IMR-90 (cell line): ENCODE data around the gene PCOLCE2. TPM values are rescaled to one million over a fixed set of nuclear protein-coding genes. Genes with fewer than 3 reads are reported as not detected.

Experiments
- ATAC-seq: fragments of 200-7000 bp; cut with Tn5 transposase; 2 replicates; pipeline ENCODE4 v1.9.1; 2020; ENCODE audit warnings: low read depth, mild to moderate bottlenecking, moderate library complexity
- BruUV-seq: library from RNA; stranded (reverse); fragments of 400-500 nt; replicated peaks from 2 replicates; lab custom pipeline; 2021; lab: Mats Ljungman, UMichigan
- CTCF ChIA-PET: fragments of 300-600 bp; formaldehyde crosslinking; extraction: SDS; loops from one replicate; lab custom pipeline; 2021; ENCODE audit warnings: antibody characterized with exemption; lab: Yijun Ruan, JAX
- POLR2A ChIA-PET: fragments of 300-600 bp; sonication (Branson Sonifier 250); formaldehyde crosslinking; loops from one replicate; lab custom pipeline; 2022; ENCODE audit warnings: antibody characterized with exemption; ENCODE audit not compliant: unreplicated experiment; lab: Charles Lee
- DNase-seq: peaks from one replicate; pipeline ENCODE4 v3.0.0; 2013
- H2AFZ ChIP-seq: replicated peaks from 2 replicates; pipeline ENCODE3; 2013; ENCODE audit warnings: low read length, mild to moderate bottlenecking; ENCODE audit not compliant: poor library complexity
- H2AK5ac ChIP-seq: 2 replicates; pipeline ENCODE4 v1.6.1; 2013; ENCODE audit warnings: low read depth, low read length, inconsistent platforms
- H2AK9ac ChIP-seq: replicated peaks from 2 replicates; pipeline ENCODE3; 2013; ENCODE audit warnings: mild to moderate bottlenecking, low read depth, low read length, moderate library complexity; ENCODE audit not compliant: poor library complexity
- H2BK120ac ChIP-seq: 2 replicates; pipeline ENCODE4 v1.6.1; 2013; ENCODE audit warnings: low read depth, low read length, inconsistent platforms
- H2BK15ac ChIP-seq: 3 replicates; pipeline ENCODE4 v1.6.1; 2013; ENCODE audit warnings: low read depth, low read length, inconsistent platforms
- H2BK20ac ChIP-seq: 2 replicates; pipeline ENCODE4 v1.6.1; 2013; ENCODE audit warnings: low read depth, mild to moderate bottlenecking, inconsistent platforms, low read length, moderate library complexity
- H2BK5ac ChIP-seq: 2 replicates; pipeline ENCODE4 v1.6.1; 2013; ENCODE audit warnings: mild to moderate bottlenecking, low read depth, low read length, inconsistent platforms; ENCODE audit not compliant: poor library complexity, severe bottlenecking
- H3K14ac ChIP-seq: replicated peaks from 2 replicates; pipeline ENCODE4 v1.6.1; 2013; ENCODE audit warnings: low read depth, low read length, inconsistent platforms
- H3K18ac ChIP-seq: 2 replicates; pipeline ENCODE4 v1.6.1; 2013; ENCODE audit warnings: low read depth, low read length, control low read depth
- H3K23ac ChIP-seq: 2 replicates; pipeline ENCODE4 v1.6.1; 2013; ENCODE audit warnings: low read depth, low read length, inconsistent platforms
- H3K27ac ChIP-seq: 2 replicates; pipeline ENCODE4 v1.5.1; 2013; ENCODE audit warnings: mild to moderate bottlenecking, control low read depth, low read length; ENCODE audit not compliant: insufficient read depth
- H3K27me3 ChIP-seq: 2 replicates; pipeline ENCODE4 v1.6.1; 2013; ENCODE audit warnings: low read length; ENCODE audit not compliant: control insufficient read depth, insufficient read depth
- H3K36me3 ChIP-seq: 2 replicates; pipeline ENCODE4 v1.6.1; 2013; ENCODE audit warnings: low read length, mixed read lengths; ENCODE audit not compliant: control insufficient read depth, insufficient read depth
- H3K4ac ChIP-seq: 2 replicates; pipeline ENCODE4 v1.6.1; 2013; ENCODE audit warnings: low read depth, low read length, inconsistent platforms
- H3K4me1 ChIP-seq: 2 replicates; pipeline ENCODE4 v1.6.1; 2013; ENCODE audit warnings: low read length, mixed read lengths; ENCODE audit not compliant: control insufficient read depth, insufficient read depth
- H3K4me2 ChIP-seq: 2 replicates; pipeline ENCODE4 v1.6.1; 2013; ENCODE audit warnings: low read depth, mild to moderate bottlenecking, control low read depth, low read length, moderate library complexity
- H3K4me3 ChIP-seq: 2 replicates; pipeline ENCODE4 v1.5.1; 2013; ENCODE audit warnings: low read depth, mild to moderate bottlenecking, control low read depth, low read length, moderate library complexity; ENCODE audit not compliant: insufficient read depth
- H3K56ac ChIP-seq: 2 replicates; pipeline ENCODE4 v1.6.1; 2013; ENCODE audit warnings: low read length, inconsistent platforms; ENCODE audit not compliant: insufficient read depth; ENCODE audit errors: extremely low read depth
- H3K79me1 ChIP-seq, 2 experiments: 2 replicates each; pipeline ENCODE4 v1.6.1; 2013; ENCODE audit warnings: low read length in 2 of 2, inconsistent platforms in 1 of 2, low read depth in 1 of 2
- H3K9ac ChIP-seq: 2 replicates; pipeline ENCODE4 v1.6.1; 2013; ENCODE audit warnings: low read depth, low read length, control low read depth
- H3K9me1 ChIP-seq: 2 replicates; pipeline ENCODE4 v1.6.1; 2013; ENCODE audit warnings: low read length, inconsistent platforms; ENCODE audit not compliant: insufficient read depth
- H3K9me3 ChIP-seq: 2 replicates; pipeline ENCODE4 v1.6.1; 2013; ENCODE audit warnings: low read length; ENCODE audit not compliant: control insufficient read depth, insufficient read depth
- H4K20me1 ChIP-seq: 2 replicates; pipeline ENCODE4 v1.6.1; 2013; ENCODE audit warnings: low read length, inconsistent platforms; ENCODE audit not compliant: insufficient read depth
- H4K5ac ChIP-seq: 2 replicates; pipeline ENCODE4 v1.6.1; 2013; ENCODE audit warnings: mild to moderate bottlenecking, low read depth, low read length, control low read depth
- H4K8ac ChIP-seq, 2 experiments: 2 replicates each; pipeline ENCODE4 v1.6.1; 2013; ENCODE audit warnings: low read depth in 2 of 2, low read length in 2 of 2, control low read depth in 1 of 2, inconsistent platforms in 1 of 2
- H4K91ac ChIP-seq: 2 replicates; pipeline ENCODE4 v1.6.1; 2013; ENCODE audit warnings: low read depth, low read length, inconsistent platforms; ENCODE audit not compliant: insufficient read depth
- BHLHE40 ChIP-seq: fragments of 150-350 bp; IDR thresholded peaks from 2 replicates; pipeline ENCODE4 v1.6.1; 2016; ENCODE audit warnings: mild to moderate bottlenecking, low read depth, low read length
- CTCF ChIP-seq: conservative IDR thresholded peaks from 2 replicates; pipeline ENCODE4 v1.5.1; 2012; ENCODE audit warnings: mild to moderate bottlenecking, low read depth, low read length, improper control_type of control experiment
- ELK1 ChIP-seq: fragments of 150-350 bp; IDR thresholded peaks from 2 replicates; pipeline ENCODE4 v1.6.1; 2016; ENCODE audit warnings: low read depth, mild to moderate bottlenecking, low read length, moderate library complexity, borderline replicate concordance
- FOS ChIP-seq: fragments of 150-350 bp; IDR thresholded peaks from 2 replicates; pipeline ENCODE4 v1.6.1; 2016; ENCODE audit warnings: low read depth, low read length
- MAFK ChIP-seq: IDR thresholded peaks from 2 replicates; pipeline ENCODE4 v1.6.1; 2012; ENCODE audit warnings: low read depth, low read length, improper control_type of control experiment
- MAZ ChIP-seq: IDR thresholded peaks from 2 replicates; pipeline ENCODE4 v1.6.1; 2012; ENCODE audit warnings: low read depth, mild to moderate bottlenecking, low read length, improper control_type of control experiment, moderate library complexity, borderline replicate concordance
- MXI1 ChIP-seq: IDR thresholded peaks from 2 replicates; pipeline ENCODE4 v1.6.1; 2012; ENCODE audit warnings: low read depth, mild to moderate bottlenecking, low read length, moderate library complexity, borderline replicate concordance
- NFE2L2 ChIP-seq: fragments of 150-350 bp; IDR thresholded peaks from 2 replicates; pipeline ENCODE4 v1.6.1; 2016; ENCODE audit warnings: low read depth, mild to moderate bottlenecking, low read length
- POLR2A ChIP-seq: IDR thresholded peaks from 2 replicates; pipeline ENCODE4 v1.6.1; 2012; ENCODE audit warnings: mild to moderate bottlenecking, low read depth, low read length
- RAD21 ChIP-seq: IDR thresholded peaks from 2 replicates; pipeline ENCODE4 v1.6.1; 2012; ENCODE audit warnings: low read length, improper control_type of control experiment
- RCOR1 ChIP-seq: IDR thresholded peaks from 2 replicates; pipeline ENCODE4 v1.6.1; 2012; ENCODE audit warnings: mild to moderate bottlenecking, low read length, improper control_type of control experiment; ENCODE audit not compliant: insufficient replicate concordance
- SMC3 ChIP-seq: fragments of 150-350 bp; IDR thresholded peaks from 2 replicates; pipeline ENCODE4 v1.6.1; 2016; ENCODE audit warnings: low read depth, mild to moderate bottlenecking, antibody characterized with exemption, low read length, moderate library complexity
- WGBS, 2 experiments: methylation state at CpG; one replicate each; pipeline versions ENCODE4 v1.1.5 to v1.1.7; 2013; ENCODE audit warnings: missing lambda C conversion rate in 2 of 2; ENCODE audit not compliant: insufficient read length in 1 of 2; ENCODE audit errors: extremely low coverage in 2 of 2; 5-methylcytosine and 5-hydroxymethylcytosine counted together
- dilution Hi-C: fragments of 300-500 bp; cut with HindIII; formaldehyde crosslinking; loops from one replicate; pipeline ENCODE4 v1.14.3; 2018; ENCODE audit warnings: low sequenced_read_pairs; ENCODE audit not compliant: unreplicated experiment
- in situ Hi-C: fragments of 300-500 bp; cut with MboI; formaldehyde crosslinking; loops from 3 replicates; pipeline ENCODE4 v1.14.3; 2019; ENCODE audit warnings: low sequenced_read_pairs, inconsistent platforms, mixed read lengths
- intact Hi-C: fragments of 100-400 bp; cut with micrococcal nuclease; formaldehyde crosslinking; loops from 2 replicates; pipeline ENCODE4 v1.10.0; 2022
- polyA plus RNA-seq, 3 experiments: library from polyadenylated mRNA; depleted of rRNA; stranded (reverse); fragments of >200 nt; gene quantifications; 2 replicates each; pipeline ENCODE4 v1.2.3, GENCODE V29; 2012; ENCODE audit warnings: low replicate concordance in 1 of 3
- total RNA-seq: library from RNA; depleted of rRNA; stranded (reverse); fragments of >200 nt; gene quantifications from 2 replicates; pipeline ENCODE4 v1.2.3, GENCODE V29; 2012
- TF ChIP-seq, protein P1 (sequence below): fragments of 150-350 bp; IDR thresholded peaks from 2 replicates; pipeline ENCODE4 v1.6.1; 2017; ENCODE audit warnings: mild to moderate bottlenecking, antibody characterized with exemption, low read length, low read depth

Gene PCOLCE2
- total and polyA plus RNA-seq, 2 of the 4 experiments (the other 2 are of a cell fraction) = 0.50 to 0.54 TPM

DNA sequence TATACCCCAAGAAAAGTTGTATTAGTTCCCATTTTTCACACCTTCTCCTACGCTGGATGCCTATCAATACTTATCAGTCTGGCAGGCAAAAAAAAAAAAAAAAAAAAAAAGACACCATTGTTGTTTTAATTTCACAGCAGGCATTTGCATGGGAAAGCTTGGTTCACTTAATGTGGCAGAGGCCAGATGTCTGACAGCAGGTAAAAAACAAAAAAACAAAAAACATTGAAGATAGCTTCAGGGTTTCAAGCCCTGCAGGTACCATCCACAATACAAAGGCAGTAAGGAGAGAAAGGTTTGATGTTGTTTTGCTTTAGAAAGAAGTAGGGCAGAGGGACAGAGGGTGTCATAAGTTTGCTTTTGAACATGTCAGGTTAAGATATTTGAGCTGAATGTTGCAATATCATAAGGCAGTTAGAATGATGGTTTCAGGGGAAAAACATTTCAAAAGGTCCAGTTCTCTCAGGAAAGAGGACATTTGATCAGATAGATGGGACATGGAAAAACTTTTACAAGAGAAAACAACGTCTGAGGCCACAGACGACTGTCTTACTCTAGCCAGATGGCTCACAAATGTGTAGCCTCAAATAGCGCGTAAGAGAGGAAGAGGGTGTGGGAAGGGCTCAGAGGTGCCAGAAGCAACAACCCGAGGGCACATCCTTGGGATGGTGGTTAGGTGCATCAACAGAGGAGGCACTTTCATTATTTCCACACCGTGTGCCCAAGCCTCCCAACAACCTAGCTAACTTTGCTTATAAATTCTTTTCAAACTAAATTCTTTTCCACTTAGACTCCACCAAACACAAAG lies 25.7 kb downstream of the PCOLCE2 start (continued):
- no peak for TF ChIP-seq RAD21

DNA sequence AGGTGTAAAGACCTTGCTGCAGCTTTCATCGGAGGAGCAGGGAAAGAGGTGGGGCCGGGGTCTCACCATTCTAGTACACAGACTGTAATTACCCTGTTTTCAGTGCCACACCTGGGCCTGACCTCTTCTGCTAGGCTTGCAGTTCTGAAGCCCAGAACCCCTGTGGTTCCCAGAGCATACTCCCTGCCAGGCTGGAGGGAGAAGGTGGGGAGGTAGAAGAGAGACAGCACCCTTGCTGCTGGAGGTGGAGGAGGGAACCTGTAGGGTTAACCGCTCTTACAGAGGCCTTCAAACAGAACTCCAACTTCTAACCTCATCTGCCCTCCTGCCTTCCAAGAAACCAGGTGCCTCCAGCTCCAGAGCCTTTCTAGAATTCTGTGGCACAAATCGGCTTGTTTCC lies 27.0 kb downstream of the PCOLCE2 start:
- Histone ChIP-seq H3K18ac (no peak overlapping the region), H3K27me3 (peaks cover 14% of the 10 kb centered on the region), H3K56ac (no peak overlapping the region), H3K27ac (no peak overlapping the region), H4K8ac (no peak overlapping the region), H3K23ac (no peak overlapping the region), H2AK5ac (no peak overlapping the region), H3K9me1 (no peaks in the 10 kb centered on the region), H4K91ac (no peak overlapping the region), H2BK15ac (no peak overlapping the region), H2BK20ac (no peak overlapping the region), H3K14ac (no peak overlapping the region), H3K4me3 (no peak overlapping the region), H2BK5ac (no peak overlapping the region), H3K4ac (no peak overlapping the region), H3K4me2 (no peak overlapping the region), H2AFZ (no peak overlapping the region), H2AK9ac (no peak overlapping the region), H4K5ac (no peak overlapping the region), H3K9me3 (no peaks in the 10 kb centered on the region), H4K20me1 (no peaks in the 10 kb centered on the region), H3K9ac (no peak overlapping the region), H3K4me1 (no peaks in the 10 kb centered on the region), H2BK120ac (no peak overlapping the region), H3K36me3 (no peaks in the 10 kb centered on the region), H3K79me1 (no peaks in the 10 kb centered on the region)
- DNase-seq (no peak), ATAC-seq (no peak)
- CTCF ChIA-PET = no interaction called here
- dilution Hi-C loops = no loop called here
- POLR2A ChIA-PET = no interaction called here
- no TSS peak for BruUV-seq
- no CpG with 5 or more reads among the region's 4 CpGs for WGBS, 2 experiments
- in situ Hi-C loops = no loop called here
- intact Hi-C loops = no loop called here
- no peak for TF ChIP-seq POLR2A
- no peak for TF ChIP-seq RAD21
- TF ChIP-seq SMC3 = no peak
- TF ChIP-seq BHLHE40 = no peak
- TF ChIP-seq NFE2L2 = no peak
- TF ChIP-seq RCOR1 = no peak
- no peak for TF ChIP-seq MXI1
- TF ChIP-seq FOS = no peak
- TF ChIP-seq ELK1 = no peak
- TF ChIP-seq MAZ = no peak
- TF ChIP-seq CTCF = no peak
- TF ChIP-seq, protein P1, sequence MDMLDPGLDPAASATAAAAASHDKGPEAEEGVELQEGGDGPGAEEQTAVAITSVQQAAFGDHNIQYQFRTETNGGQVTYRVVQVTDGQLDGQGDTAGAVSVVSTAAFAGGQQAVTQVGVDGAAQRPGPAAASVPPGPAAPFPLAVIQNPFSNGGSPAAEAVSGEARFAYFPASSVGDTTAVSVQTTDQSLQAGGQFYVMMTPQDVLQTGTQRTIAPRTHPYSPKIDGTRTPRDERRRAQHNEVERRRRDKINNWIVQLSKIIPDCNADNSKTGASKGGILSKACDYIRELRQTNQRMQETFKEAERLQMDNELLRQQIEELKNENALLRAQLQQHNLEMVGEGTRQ = no peak
- no peak for TF ChIP-seq MAFK
